ENCODE data around the gene PRG3.

- TF ChIP-seq TCF7L2 (IDR thresholded peaks at IDR 0.05; ENCODE audit: low read depth, low read length): no peak
- TF ChIP-seq CTCF (IDR thresholded peaks at IDR 0.05): no peak
- TF ChIP-seq POLR2AphosphoS5 (IDR thresholded peaks at IDR 0.05; ENCODE audit: low read depth, low read length): no peak
- TF ChIP-seq REST (IDR thresholded peaks at IDR 0.05; ENCODE audit: insufficient read depth in 1 of 2, low read depth in 2 of 2, low read length in 1 of 2): no peak
- no peak for TF ChIP-seq SIN3A (IDR thresholded peaks at IDR 0.05; ENCODE audit: borderline replicate concordance, insufficient read depth, low read depth, low read length)
Observed at GRCh38 chr11:57386178-57386940, 5.4 kb upstream of the PRG3 start.

All from Panc1 (cell line).